Trophoblast cell (in vitro differentiated cells and primary cell): ENCODE results near the gene RGPD5.
"Not testable (repeated sequence)": the region's sequence is repeated elsewhere in the genome, so short reads cannot be mapped to it uniquely, and the experiment has no call there.

Source experiments
- DNase-seq, 2 donors: peaks; one replicate each; pipeline ENCODE4 v3.0.0-alpha.2; 2016
- H2AFZ ChIP-seq: 2 replicates; pipeline ENCODE4 v1.6.1; 2013; ENCODE audit warnings: low read length, moderate library complexity, mild to moderate bottlenecking; ENCODE audit not compliant: insufficient read depth, poor library complexity
- H2AK5ac ChIP-seq: 2 replicates; pipeline ENCODE4 v1.6.1; 2013; ENCODE audit warnings: mild to moderate bottlenecking, low read length
- H2BK120ac ChIP-seq: 2 replicates; pipeline ENCODE4 v1.6.1; 2013; ENCODE audit warnings: low read length, mild to moderate bottlenecking, moderate library complexity; ENCODE audit not compliant: insufficient read depth, poor library complexity
- H2BK12ac ChIP-seq: 2 replicates; pipeline ENCODE4 v1.6.1; 2013; ENCODE audit warnings: mild to moderate bottlenecking, low read length, moderate library complexity
- H2BK5ac ChIP-seq: 2 replicates; pipeline ENCODE4 v1.6.1; 2013; ENCODE audit warnings: low read length, low read depth, moderate library complexity, mild to moderate bottlenecking; ENCODE audit not compliant: poor library complexity
- H3K14ac ChIP-seq: 2 replicates; pipeline ENCODE4 v1.6.1; 2013; ENCODE audit warnings: mild to moderate bottlenecking, low read length
- H3K18ac ChIP-seq: 2 replicates; pipeline ENCODE4 v1.6.1; 2013; ENCODE audit warnings: mild to moderate bottlenecking, low read length
- H3K23ac ChIP-seq: 2 replicates; pipeline ENCODE4 v1.6.1; 2013; ENCODE audit warnings: low read length
- H3K27ac ChIP-seq: 2 replicates; pipeline ENCODE4 v1.5.1; 2013; ENCODE audit warnings: low read depth, mild to moderate bottlenecking, inconsistent platforms, low read length, moderate library complexity
- H3K27me3 ChIP-seq: 2 replicates; pipeline ENCODE4 v1.6.1; 2013; ENCODE audit warnings: inconsistent platforms, mild to moderate bottlenecking, low read length, moderate library complexity; ENCODE audit not compliant: insufficient read depth
- H3K36me3 ChIP-seq, 2 experiments: 1 replicate in 1 of 2; 2 replicates in 1 of 2; pipeline ENCODE4 v1.6.1; 2013; ENCODE audit warnings: low read length in 2 of 2, mild to moderate bottlenecking in 2 of 2, moderate library complexity in 1 of 2; ENCODE audit not compliant: insufficient read depth in 2 of 2, control insufficient read depth in 1 of 2
- H3K4ac ChIP-seq: 2 replicates; pipeline ENCODE4 v1.6.1; 2013; ENCODE audit warnings: low read depth, mild to moderate bottlenecking, low read length, moderate library complexity
- H3K4me1 ChIP-seq, 2 experiments: 1 replicate in 1 of 2; 2 replicates in 1 of 2; pipeline ENCODE4 v1.6.1; 2013; ENCODE audit warnings: low read length in 2 of 2, mild to moderate bottlenecking in 2 of 2, moderate library complexity in 1 of 2; ENCODE audit not compliant: insufficient read depth in 2 of 2, control insufficient read depth in 1 of 2
- H3K4me2 ChIP-seq: 2 replicates; pipeline ENCODE4 v1.6.1; 2013; ENCODE audit warnings: inconsistent platforms, mild to moderate bottlenecking, low read length, moderate library complexity
- H3K4me3 ChIP-seq: 2 replicates; pipeline ENCODE4 v1.5.1; 2013; ENCODE audit warnings: mild to moderate bottlenecking, low read depth, low read length, inconsistent platforms
- H3K79me1 ChIP-seq: one replicate; pipeline ENCODE4 v1.6.1; 2013; ENCODE audit warnings: low read length
- H3K79me2 ChIP-seq: 2 replicates; pipeline ENCODE4 v1.6.1; 2013; ENCODE audit warnings: low read length, mild to moderate bottlenecking; ENCODE audit not compliant: control insufficient read depth, insufficient read depth, poor library complexity
- H3K9ac ChIP-seq: 2 replicates; pipeline ENCODE4 v1.6.1; 2013; ENCODE audit warnings: mild to moderate bottlenecking, low read length
- H3K9me3 ChIP-seq: 2 replicates; pipeline ENCODE4 v1.6.1; 2013; ENCODE audit warnings: low read depth, mild to moderate bottlenecking, control low read depth, inconsistent platforms, low read length; ENCODE audit not compliant: insufficient read depth
- H4K12ac ChIP-seq: 2 replicates; pipeline ENCODE4 v1.6.1; 2013; ENCODE audit warnings: low read depth, mild to moderate bottlenecking, low read length, moderate library complexity
- H4K8ac ChIP-seq: 2 replicates; pipeline ENCODE4 v1.6.1; 2013; ENCODE audit warnings: low read depth, mild to moderate bottlenecking, low read length, moderate library complexity
- H4K91ac ChIP-seq: one replicate; pipeline ENCODE4 v1.6.1; 2013; ENCODE audit warnings: low read depth, mild to moderate bottlenecking, low read length, moderate library complexity
- WGBS: extraction: QIAGEN DNeasy Blood & Tissue Kit; methylation state at CpG from one replicate; pipeline ENCODE4 v1.1.7; 2013; ENCODE audit warnings: missing lambda C conversion rate; ENCODE audit not compliant: insufficient read length, insufficient coverage; ENCODE audit errors: extremely low coverage; 5-methylcytosine and 5-hydroxymethylcytosine counted together

RGPD5 gene

DNA sequence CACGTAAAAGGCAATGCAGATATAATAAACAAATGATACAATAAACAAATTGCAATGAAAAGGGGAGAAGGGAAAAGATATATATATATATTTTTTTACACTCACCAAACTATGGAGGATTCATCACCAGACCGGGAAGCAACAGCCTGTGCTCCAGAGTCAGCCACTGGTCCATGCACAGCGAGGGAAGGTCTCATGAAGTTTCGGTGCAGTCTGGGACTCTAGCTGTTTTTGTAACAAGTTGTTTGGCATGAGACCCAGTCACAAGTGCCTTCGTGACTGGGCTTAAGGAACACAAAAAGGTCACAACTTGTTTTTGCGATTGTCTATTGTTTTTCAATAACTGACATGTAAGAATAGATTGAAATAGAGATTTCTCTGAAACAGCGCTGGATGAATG, 99.6 kb downstream of the RGPD5 start:
- not testable (repeated sequence) for H3K4ac ChIP-seq, H3K9me3 ChIP-seq, H3K9ac ChIP-seq, H3K36me3 ChIP-seq, H3K18ac ChIP-seq, H3K14ac ChIP-seq, H4K8ac ChIP-seq, DNase-seq, H2AK5ac ChIP-seq, H2AFZ ChIP-seq, H3K79me1 ChIP-seq, H3K79me2 ChIP-seq, H3K27me3 ChIP-seq, H2BK120ac ChIP-seq, H3K4me3 ChIP-seq, H3K4me2 ChIP-seq, H3K27ac ChIP-seq, H4K91ac ChIP-seq, H2BK5ac ChIP-seq, H4K12ac ChIP-seq, H3K23ac ChIP-seq, H3K4me1 ChIP-seq, H2BK12ac ChIP-seq
- no CpG with 5 or more reads among the region's 7 CpGs for WGBS

DNA sequence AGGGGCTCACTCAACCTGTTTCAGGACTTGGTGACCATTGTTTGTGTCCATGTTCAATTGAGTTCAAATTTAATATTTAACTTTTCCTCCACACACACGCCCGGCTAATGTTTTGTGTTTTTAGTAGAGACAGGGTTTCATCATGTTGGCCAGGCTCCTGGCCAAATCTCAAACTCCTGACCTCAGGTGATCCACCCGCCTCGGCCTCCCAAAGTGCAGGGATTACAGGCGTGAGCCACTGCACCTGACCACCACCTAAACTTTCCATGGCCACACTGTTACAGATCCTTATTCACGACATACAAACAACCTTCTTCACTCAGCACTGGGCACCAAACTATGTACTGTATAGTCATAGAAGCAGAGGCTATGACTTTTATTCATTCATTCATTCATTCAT, 100.0 kb downstream of the RGPD5 start:
- not testable (repeated sequence) for H3K79me1 ChIP-seq, H3K4ac ChIP-seq, H3K79me2 ChIP-seq, H2AFZ ChIP-seq, H3K9ac ChIP-seq, H3K4me3 ChIP-seq, H4K12ac ChIP-seq, H2BK120ac ChIP-seq, DNase-seq, H3K4me2 ChIP-seq, H2BK5ac ChIP-seq, H3K27ac ChIP-seq, H3K23ac ChIP-seq, H3K36me3 ChIP-seq, H2BK12ac ChIP-seq, H4K8ac ChIP-seq, H3K4me1 ChIP-seq, H3K9me3 ChIP-seq, H2AK5ac ChIP-seq, H3K14ac ChIP-seq, H3K27me3 ChIP-seq, H3K18ac ChIP-seq, H4K91ac ChIP-seq
- WGBS: no CpG with 5 or more reads among the region's 6 CpGs

DNA sequence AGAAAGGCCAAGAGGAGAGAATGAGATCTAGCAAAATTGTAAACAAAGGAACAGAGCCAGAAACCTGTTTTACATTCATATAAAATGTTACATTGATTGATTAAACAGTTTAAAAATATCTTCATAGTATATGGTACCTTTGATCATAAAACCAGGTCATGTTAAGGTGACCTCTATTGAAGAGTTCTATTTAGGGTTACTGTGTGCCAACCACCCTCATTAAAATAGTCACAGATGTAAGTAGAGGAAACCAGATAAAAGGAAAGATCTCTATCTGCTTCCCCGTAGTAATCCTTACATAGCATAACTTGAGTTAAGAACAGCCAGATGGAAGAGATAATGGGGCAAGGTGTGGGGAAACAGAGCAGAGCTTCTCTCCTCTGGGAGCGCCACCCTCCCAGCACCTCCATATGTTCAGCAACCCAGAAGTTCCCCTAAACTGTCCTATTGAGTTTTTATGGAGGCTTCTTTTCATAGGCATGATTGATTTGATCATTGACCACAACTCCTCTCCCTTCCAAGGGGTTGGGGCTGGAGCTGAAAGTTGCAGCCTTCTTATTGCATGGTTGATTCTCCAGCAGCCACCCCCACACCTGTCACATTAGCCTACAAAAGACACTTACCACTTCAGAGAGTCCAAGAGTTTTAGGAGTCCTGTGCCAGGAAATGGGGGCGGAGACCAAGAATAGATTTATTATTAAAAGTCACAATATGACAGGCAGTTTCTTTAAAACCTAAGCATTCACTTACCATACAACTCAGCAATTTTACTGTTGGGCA, 101.2 kb downstream of the RGPD5 start:
- not testable (repeated sequence) for H3K4me2 ChIP-seq, H4K8ac ChIP-seq, H3K27ac ChIP-seq, H3K36me3 ChIP-seq, H3K4me1 ChIP-seq, H4K12ac ChIP-seq, H3K79me2 ChIP-seq, H4K91ac ChIP-seq, H2BK12ac ChIP-seq, H3K9me3 ChIP-seq, H2AFZ ChIP-seq, DNase-seq, H2BK5ac ChIP-seq, H3K18ac ChIP-seq, H2BK120ac ChIP-seq, H3K9ac ChIP-seq, H3K14ac ChIP-seq, H2AK5ac ChIP-seq, H3K79me1 ChIP-seq, H3K4ac ChIP-seq, H3K27me3 ChIP-seq, H3K4me3 ChIP-seq, H3K23ac ChIP-seq
- WGBS: no CpG with 5 or more reads among the region's 3 CpGs

DNA sequence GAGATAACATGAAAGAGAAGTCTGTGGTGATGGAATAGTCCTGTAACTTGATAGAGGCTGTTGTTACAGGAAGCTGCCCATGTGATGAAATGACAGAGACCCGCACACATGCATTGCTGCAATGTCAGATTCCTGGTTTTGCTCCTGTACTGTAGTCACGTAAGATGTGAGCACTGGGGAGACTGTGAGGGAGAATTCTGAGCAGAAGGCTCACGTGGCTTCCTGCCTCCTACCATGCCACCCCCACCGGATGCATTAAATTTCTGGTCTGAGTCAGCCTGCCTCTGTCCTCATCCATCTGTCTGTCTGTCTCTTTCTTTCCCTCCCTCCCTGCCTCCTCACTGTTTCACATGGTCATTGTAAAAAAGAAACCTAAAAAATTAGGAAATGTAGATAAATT, 102.1 kb downstream of the RGPD5 start:
- H3K27me3 ChIP-seq, H3K23ac ChIP-seq, H4K8ac ChIP-seq, H3K4me2 ChIP-seq, H2AFZ ChIP-seq, H4K12ac ChIP-seq, H2BK12ac ChIP-seq, H3K4me3 ChIP-seq, H2BK5ac ChIP-seq, DNase-seq, H3K79me1 ChIP-seq, H3K9ac ChIP-seq, H3K4me1 ChIP-seq, H3K18ac ChIP-seq, H3K4ac ChIP-seq, H2AK5ac ChIP-seq, H3K14ac ChIP-seq, H3K36me3 ChIP-seq, H3K27ac ChIP-seq, H3K9me3 ChIP-seq, H4K91ac ChIP-seq, H3K79me2 ChIP-seq, H2BK120ac ChIP-seq: not testable (repeated sequence)
- no CpG with 5 or more reads among the region's 4 CpGs for WGBS
